SH-SY5Y (cell line): ENCODE results near the gene ALB.

ENCODE experiments used
- GATA2 ChIP-seq: IDR thresholded peaks from 2 replicates; pipeline ENCODE4 v1.6.1; 2011; ENCODE audit warnings: mild to moderate bottlenecking, low read depth, low read length
- GATA3 ChIP-seq: IDR thresholded peaks from 2 replicates; pipeline ENCODE4 v1.6.1; 2011; ENCODE audit warnings: low read depth, mild to moderate bottlenecking, low read length, moderate library complexity

ALB gene

DNA sequence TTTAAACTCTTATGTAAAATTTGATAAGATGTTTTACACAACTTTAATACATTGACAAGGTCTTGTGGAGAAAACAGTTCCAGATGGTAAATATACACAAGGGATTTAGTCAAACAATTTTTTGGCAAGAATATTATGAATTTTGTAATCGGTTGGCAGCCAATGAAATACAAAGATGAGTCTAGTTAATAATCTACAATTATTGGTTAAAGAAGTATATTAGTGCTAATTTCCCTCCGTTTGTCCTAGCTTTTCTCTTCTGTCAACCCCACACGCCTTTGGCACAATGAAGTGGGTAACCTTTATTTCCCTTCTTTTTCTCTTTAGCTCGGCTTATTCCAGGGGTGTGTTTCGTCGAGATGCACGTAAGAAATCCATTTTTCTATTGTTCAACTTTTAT, at the start of gene ALB:
TSS of gene ALB (plus strand) at position 246 of the 400 bp plus-strand sequence. CDS start at position 287, 41 bp downstream.
- TF ChIP-seq GATA2 (no peak), GATA3 (no peak)

DNA sequence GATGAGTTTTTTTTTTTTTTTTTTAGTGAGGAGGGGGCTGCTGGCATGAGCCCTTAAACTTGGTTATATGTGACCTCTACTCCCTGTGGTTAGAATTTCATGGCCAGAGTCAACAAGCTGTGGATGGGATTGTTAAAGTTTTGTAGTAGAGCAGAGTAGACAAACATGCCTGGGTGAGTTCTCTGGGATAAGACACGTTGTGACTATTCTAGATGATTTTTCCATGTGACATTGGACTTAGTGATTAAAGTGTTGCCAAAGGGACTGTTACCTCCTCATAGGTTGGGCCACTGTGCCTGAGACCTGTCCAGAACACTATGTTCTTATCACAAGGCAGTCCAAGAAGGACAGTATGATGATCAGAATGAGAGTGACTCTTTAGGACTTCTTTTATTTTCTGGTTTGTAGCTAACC, 28.8 kb upstream of the ALB start:
- TF ChIP-seq GATA2 (no peak), GATA3 (no peak)

- no peak for TF ChIP-seq GATA2
- no peak for TF ChIP-seq GATA3
These were observed 27.8 kb upstream of the ALB start for GRCh38 chr4:73376251-73376650.

- TF ChIP-seq GATA3, result no peak
- no peak for TF ChIP-seq GATA2
These were observed 27.1 kb upstream of the ALB start for GRCh38 chr4:73376976-73377375.

DNA sequence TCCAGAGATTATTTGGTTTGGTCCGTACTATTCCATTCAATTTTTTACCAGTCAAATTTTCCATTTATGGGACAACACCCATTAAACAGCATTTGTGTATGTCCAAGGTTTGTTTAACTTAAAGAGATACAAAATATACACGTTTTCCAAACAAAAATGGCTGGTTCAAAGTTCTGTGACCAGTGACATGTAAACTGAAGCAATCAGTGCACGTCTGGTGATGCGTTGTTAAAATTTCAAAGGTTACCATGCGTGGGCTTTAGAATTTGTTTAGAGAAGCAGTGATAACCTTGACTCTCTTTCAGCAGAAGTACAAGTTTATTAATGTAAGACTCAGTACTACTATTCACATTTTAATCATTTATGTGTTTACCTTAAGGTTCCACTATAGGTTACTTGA, 25.2 kb upstream of the ALB start:
- TF ChIP-seq GATA2 (no peak), GATA3 (no peak)

DNA sequence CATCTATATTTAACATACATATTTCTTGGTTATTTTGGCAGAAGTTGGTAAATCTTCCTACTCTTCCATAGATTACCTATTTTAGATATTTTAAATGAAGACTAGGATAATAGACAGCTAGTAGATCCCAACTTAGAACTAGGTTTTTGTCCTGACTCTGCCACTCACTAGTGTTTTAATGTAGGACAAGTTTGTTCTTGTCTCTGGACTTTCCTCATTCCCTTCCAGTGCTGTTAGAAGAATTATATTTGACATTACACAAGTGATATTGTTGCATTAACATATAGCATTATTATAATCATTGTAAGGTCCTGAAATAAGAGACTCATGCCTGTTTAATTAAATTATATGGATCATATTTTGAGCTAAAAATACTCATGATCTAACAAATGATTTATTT, 24.1 kb upstream of the ALB start:
- no peak for TF ChIP-seq GATA3
- TF ChIP-seq GATA2, result no peak

DNA sequence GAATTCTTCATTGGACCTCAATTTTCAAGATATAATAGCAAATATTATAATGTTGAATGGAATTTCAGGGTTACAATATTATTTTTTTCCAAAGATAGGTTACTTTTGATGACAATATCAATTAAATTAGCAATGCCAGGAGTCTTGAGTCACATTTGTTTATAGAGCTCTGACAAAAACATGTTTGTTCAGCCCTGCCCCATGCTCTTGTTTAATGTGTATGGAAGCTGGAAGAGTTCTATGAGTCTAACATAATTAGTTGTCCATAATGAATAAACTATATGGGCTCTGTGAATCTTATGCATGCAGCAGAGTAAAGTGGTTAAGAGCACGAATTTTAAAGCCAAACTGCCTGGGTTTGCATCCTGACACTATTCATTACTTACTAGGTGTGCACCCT, 22.9 kb upstream of the ALB start:
- no peak for TF ChIP-seq GATA3
- no peak for TF ChIP-seq GATA2

DNA sequence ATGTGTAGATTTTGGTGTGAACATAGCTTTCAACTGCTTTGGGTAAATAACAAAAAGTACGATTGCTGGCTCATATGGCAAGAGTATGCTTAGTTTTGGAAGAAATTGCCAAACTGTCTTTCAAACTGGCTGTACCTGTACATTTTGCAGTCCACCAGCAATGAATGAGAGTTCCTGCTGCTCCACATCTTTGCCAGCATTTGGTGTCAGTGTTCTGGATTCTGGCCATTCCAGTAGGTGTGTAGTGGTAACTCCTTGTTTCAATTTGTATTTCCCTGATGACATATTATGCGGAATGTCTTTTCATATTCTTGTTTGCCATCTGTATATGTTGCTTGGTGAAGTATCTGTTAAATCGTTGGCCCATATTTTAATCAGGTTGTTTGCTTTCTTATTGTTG, 20.6 kb upstream of the ALB start:
- TF ChIP-seq GATA3 (no peak), GATA2 (no peak)

DNA sequence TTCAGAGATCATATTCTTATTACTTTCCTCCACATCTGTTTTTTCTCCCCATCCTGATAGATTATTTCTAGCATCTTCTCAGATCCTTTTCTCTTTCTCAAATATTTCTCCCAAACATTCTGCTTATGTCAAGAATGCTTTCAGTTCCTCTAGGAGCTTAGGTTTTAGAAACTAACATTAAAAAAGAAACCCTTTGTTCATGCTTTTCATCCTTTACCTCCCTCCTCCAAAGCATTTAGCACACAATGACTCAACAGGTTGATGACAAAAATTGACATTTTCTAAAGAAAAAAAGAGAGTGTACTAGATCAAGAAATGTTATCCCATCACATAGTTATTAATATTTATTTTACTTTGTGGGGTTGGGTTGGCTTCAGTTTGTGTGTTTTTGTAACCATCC, 16.5 kb upstream of the ALB start:
- TF ChIP-seq GATA2, result no peak
- no peak for TF ChIP-seq GATA3

DNA sequence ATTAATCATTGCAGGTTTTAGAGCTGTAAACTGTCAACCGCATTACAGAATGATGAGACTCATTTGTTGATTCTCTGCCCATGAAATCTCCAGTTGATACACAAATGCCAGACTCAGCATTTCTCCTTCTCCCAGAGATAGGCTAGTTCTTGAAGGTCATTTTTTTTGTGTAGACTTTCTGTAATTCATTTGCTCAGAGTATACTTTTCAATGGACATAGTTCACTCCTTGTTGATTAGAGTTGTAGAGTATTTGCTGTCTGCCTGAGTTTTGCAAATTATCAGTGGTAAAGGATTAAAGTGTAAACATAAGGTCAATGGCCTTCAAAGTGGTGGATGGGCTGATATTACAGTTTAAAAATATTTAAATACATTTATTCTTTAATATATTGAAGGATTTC, 15.2 kb upstream of the ALB start:
- TF ChIP-seq GATA2, result no peak

DNA sequence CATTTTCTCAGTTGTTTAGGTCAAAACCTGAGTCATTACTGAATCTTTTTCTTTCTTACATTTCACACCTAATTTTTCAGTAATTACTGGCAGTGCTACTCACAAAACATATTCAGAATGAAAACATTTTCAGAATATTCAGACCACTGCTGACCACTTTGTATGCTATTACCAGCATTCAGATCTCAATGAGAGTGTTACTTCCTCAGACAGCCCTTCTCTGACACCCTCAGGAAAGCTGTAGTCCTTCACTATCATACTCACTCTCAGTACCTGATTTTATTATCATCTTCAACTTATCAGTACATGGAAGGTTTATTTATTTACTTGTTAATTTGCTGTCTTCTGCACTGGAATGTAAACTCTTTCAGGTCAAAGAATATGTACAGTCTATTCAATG, 12.3 kb upstream of the ALB start:
- no peak for TF ChIP-seq GATA2
- TF ChIP-seq GATA3, result no peak

DNA sequence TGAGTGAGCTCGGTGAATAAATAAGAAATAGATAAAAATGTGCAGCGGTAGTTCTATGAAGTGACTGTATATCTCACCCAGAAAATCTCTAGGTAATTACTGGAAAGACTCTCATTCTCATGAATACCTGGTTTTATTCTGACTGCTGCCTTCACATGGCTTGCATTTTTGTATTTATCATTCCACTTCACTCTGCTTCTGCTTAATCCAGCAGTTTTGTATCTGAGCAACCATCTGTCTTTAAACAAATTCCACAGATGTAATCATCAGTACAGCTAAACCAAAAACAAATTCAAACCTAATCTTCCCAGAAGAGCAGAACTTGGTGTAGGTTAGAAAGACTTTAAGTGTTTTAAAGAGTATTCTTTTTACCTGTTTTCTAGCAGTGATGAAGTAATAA, 11.2 kb upstream of the ALB start:
- TF ChIP-seq GATA3 (no peak), GATA2 (no peak)

DNA sequence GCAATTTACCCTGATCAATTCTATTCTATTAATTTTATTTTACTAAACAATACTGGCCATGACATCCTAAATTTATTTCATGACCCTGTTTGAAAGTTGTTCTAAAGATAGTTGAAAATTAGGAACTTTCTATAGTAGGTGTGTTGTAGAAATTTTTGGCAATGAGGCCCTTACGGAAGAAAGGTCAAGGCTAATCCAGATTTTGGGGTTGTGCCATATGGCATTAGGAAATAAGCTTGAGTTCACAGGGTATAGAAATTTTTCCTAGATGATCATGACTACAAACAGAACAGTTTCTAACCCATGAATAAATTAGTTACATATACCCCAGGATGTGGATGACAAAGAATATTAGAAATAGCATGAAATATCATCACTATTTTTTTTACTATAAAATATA, 7.8 kb upstream of the ALB start:
- TF ChIP-seq GATA2, result no peak
- no peak for TF ChIP-seq GATA3

- TF ChIP-seq GATA3, result no peak
- no peak for TF ChIP-seq GATA2
These were observed 6.8 kb upstream of the ALB start for GRCh38 chr4:73396993-73397972.

DNA sequence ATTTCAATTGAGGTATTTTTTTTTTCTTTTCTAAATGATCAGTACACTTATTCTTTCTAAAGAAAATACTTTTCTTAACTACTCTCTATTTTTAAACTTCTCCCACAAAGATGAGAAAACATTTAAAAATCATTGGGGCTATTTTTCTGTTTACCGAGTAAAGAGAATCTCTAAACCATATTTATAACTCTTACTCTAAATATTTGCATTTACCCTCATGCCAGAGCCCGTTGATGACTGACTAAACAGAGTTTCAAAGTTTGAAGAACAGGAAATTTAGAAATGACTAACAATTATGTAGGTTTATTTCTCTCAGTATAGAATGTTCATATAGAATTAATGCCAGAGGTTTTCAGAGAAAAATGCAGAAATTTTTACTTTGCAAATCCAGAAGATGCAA, 2.7 kb upstream of the ALB start:
- no peak for TF ChIP-seq GATA2
